Spleen (tissue), 11 donors: Measurements from ENCODE around the gene RPL32. TPM values are rescaled to one million over a fixed set of nuclear protein-coding genes. Genes with fewer than 3 reads are reported as not detected.

Source experiments
- DNase-seq: peaks from one replicate; pipeline ENCODE4 v3.0.0-alpha.2; 2020
- H3K27ac ChIP-seq, 8 donors: fragments of 200-600 bp; sonication (generic) in 7 of 8; 1 replicate in 4 of 8; 2 replicates in 4 of 8; pipeline versions ENCODE4 v1.5.0 to v1.8.0; 2016 to 2021; ENCODE audit warnings: inconsistent platforms in 4 of 8, mild to moderate bottlenecking in 4 of 8, moderate library complexity in 1 of 8
- H3K27me3 ChIP-seq, 7 donors: fragments of 200-600 bp; sonication (generic) in 6 of 7; replicated peaks in 1 of 7; 1 replicate in 4 of 7; 2 replicates in 3 of 7; pipeline versions ENCODE4 v1.5.0 to v1.8.0; 2016 to 2021; ENCODE audit warnings: inconsistent platforms in 3 of 7, mild to moderate bottlenecking in 1 of 7
- H3K36me3 ChIP-seq, 6 donors: fragments of 200-600 bp; sonication (generic) in 5 of 6; 1 replicate in 4 of 6; 2 replicates in 2 of 6; pipeline versions ENCODE4 v1.5.0 to v1.8.0; 2016 to 2021; ENCODE audit warnings: inconsistent platforms in 2 of 6
- H3K4me1 ChIP-seq, 6 donors: fragments of 200-600 bp; sonication (generic) in 5 of 6; 1 replicate in 3 of 6; 2 replicates in 3 of 6; pipeline versions ENCODE4 v1.5.0 to v1.8.0; 2016 to 2021; ENCODE audit warnings: inconsistent platforms in 3 of 6
- H3K4me3 ChIP-seq, 8 donors: fragments of 200-600 bp; sonication (generic) in 7 of 8; 1 replicate in 4 of 8; 2 replicates in 4 of 8; pipeline versions ENCODE4 v1.5.0 to v1.8.0; 2016 to 2021; ENCODE audit warnings: inconsistent platforms in 4 of 8, mild to moderate bottlenecking in 4 of 8, moderate library complexity in 2 of 8
- H3K9me3 ChIP-seq, 8 donors: fragments of 200-600 bp; sonication (generic) in 7 of 8; 1 replicate in 4 of 8; 2 replicates in 4 of 8; pipeline versions ENCODE4 v1.5.0 to v1.8.0; 2016 to 2021; ENCODE audit warnings: inconsistent platforms in 4 of 8
- CTCF ChIP-seq, 11 experiments: fragments of 200-600 bp in 7 of 11; fragments of 450-650 bp in 4 of 11; sonication (generic) in 4 of 11; IDR thresholded peaks in 8 of 11; conservative IDR thresholded peaks in 3 of 11; 1 replicate in 7 of 11; 2 replicates in 4 of 11; pipeline versions ENCODE4 v1.4.0 to v1.8.0; 2016 to 2021; ENCODE audit warnings: antibody characterized with exemption in 11 of 11, inconsistent platforms in 4 of 11, mild to moderate bottlenecking in 1 of 11
- POLR2A ChIP-seq, 3 donors: fragments of 450-650 bp; IDR thresholded peaks; one replicate each; pipeline ENCODE4 v1.5.1; 2017; ENCODE audit warnings: antibody characterized with exemption in 3 of 3, mild to moderate bottlenecking in 1 of 3
- POLR2AphosphoS5 ChIP-seq, 3 donors: sonication (generic); formaldehyde crosslinking; IDR thresholded peaks; one replicate each; pipeline ENCODE4 v1.5.1; 2017; ENCODE audit warnings: antibody characterized with exemption in 3 of 3
- WGBS, 5 donors: extraction: QIAGEN DNeasy Blood & Tissue Kit in 3 of 5; methylation state at CpG; one replicate each; pipeline versions ENCODE4 v1.1.5 to v1.1.7; 2013 to 2018; 5-methylcytosine and 5-hydroxymethylcytosine counted together
- intact Hi-C: fragments of 100-400 bp; cut with DNase I; formaldehyde crosslinking; loops from one replicate; pipeline ENCODE4 v1.15.0; 2023; ENCODE audit warnings: low total_unique reads
- polyA plus RNA-seq, 3 donors: library from polyadenylated mRNA; stranded (reverse); fragments of 200-250 nt; gene quantifications; one replicate each; pipeline ENCODE4 v1.2.1, GENCODE V29; 2013
- total RNA-seq, 7 donors: library from RNA; depleted of rRNA in 3 of 7; stranded (reverse); fragments of >200 nt in 3 of 7; fragmentation: NEBNext Ultra II Directional in 4 of 7; extraction: Animal tissue kit (Norgen Biotek cat#: 25700) in 4 of 7; gene quantifications; one replicate each; pipeline versions ENCODE4 v1.1.0 to v1.2.1, GENCODE V29; 2016 to 2021
- donor health status: healthy with polysubstance abuse.
- donor health status: DM: no; HTN: no; CAD: no; lungs with moderate emphysema.
- donor health status: DM: no; HTN: no; CAD: no.
- donor health status: Bipolar disorder and iron deficiency.
- donor health status: healthy.
- donor health status: DM: no; HTN: no; CAD: no.
- donor health status: DM: yes; HTN: yes; CAD: no.

RPL32 gene
- total and polyA plus RNA-seq, 10 donors = 911 to 6,164 (median 1,572) TPM

DNA sequence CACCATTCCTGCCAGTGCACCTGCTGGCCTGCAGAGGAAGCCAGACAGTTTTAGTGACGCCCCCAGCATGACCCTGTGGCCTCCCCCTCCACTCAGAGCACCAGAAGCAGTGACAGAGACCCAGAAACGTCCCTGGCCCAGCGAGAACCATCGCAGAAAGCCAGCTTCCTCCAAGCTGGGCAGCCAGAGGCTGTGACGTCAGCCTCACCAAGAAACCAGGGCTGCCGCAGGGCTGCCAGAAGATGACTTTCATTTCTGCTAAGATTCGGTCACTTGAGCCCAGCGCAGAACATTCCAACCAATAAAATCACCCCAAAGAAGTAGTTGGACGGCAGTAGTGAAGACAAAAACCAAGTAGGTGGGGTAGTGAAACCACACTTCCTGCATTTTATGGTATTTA is 29.6 kb upstream of the RPL32 start:
- peaks cover 0 to 29% (median 11%) of the 10 kb centered on the region in 7 donors for H3K27me3 ChIP-seq
- WGBS, 5 donors = 41 to 58% (median 49%) methylated on average over 4 to 9 of the region's 9 CpGs
- H3K4me1 ChIP-seq = peaks cover 7 to 41% (median 24%) of the 10 kb centered on the region in 6 donors
- DNase-seq = peak; percentile 88
- no peak overlapping the region for H3K4me3 ChIP-seq
- peak overlapping the region in 5 of 8 donors; percentile 16 to 72 (median 37) for H3K27ac ChIP-seq
- H3K36me3 ChIP-seq = no peaks in the 10 kb centered on the region
- intact Hi-C loops = no loop called here
- peak in 1 of 3 donors; percentile 42 for TF ChIP-seq POLR2AphosphoS5 (IDR thresholded peaks at IDR 0.05)
- TF ChIP-seq POLR2A (IDR thresholded peaks at IDR 0.05) = no peak
- TF ChIP-seq CTCF (IDR thresholded peaks at IDR 0.05 in 8 of 11, conservative IDR thresholded peaks at IDR 0.05 in 3 of 11) = no peak
- H3K9me3 ChIP-seq = peaks cover 0 to under 1% (median 0%) of the 10 kb centered on the region in 8 donors

DNA sequence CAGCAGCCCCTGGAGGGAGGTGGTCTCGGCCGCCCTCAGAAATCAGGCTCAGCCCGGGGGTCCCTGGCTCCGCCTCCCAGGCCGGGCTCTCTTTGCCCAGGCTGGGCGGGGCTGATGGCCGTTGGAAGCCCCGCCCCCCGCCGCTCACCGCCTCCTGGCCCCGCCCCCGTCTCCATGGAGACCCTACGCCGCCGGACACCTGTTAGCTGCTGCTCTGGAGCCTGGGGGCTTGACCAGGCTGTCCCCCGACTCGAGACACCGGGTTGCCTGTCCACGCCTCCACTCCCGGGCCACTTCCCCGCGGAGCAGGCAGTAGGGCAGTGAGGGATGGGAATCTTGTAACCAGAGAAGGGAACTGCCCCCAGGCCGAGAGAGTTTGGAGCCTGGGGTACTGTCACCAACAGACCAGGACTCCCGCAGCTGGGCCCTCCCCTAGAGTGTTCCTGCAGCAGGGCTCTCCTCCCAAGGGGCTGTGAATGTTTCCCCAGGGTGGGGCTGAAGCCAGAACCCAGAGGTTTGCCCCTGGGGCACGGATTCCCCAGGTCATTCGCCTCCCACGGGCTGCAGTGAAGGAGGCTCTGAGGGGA is 27.8 kb upstream of the RPL32 start:
- TF ChIP-seq POLR2AphosphoS5 (IDR thresholded peaks at IDR 0.05) (no peak), CTCF (IDR thresholded peaks at IDR 0.05 in 8 of 11, conservative IDR thresholded peaks at IDR 0.05 in 3 of 11) (no peak), POLR2A (IDR thresholded peaks at IDR 0.05) (no peak)
- intact Hi-C loops = no loop called here
- 10 to 34% (median 15%) methylated on average over 6 to 28 of the region's 28 CpGs for WGBS, 5 donors

DNA sequence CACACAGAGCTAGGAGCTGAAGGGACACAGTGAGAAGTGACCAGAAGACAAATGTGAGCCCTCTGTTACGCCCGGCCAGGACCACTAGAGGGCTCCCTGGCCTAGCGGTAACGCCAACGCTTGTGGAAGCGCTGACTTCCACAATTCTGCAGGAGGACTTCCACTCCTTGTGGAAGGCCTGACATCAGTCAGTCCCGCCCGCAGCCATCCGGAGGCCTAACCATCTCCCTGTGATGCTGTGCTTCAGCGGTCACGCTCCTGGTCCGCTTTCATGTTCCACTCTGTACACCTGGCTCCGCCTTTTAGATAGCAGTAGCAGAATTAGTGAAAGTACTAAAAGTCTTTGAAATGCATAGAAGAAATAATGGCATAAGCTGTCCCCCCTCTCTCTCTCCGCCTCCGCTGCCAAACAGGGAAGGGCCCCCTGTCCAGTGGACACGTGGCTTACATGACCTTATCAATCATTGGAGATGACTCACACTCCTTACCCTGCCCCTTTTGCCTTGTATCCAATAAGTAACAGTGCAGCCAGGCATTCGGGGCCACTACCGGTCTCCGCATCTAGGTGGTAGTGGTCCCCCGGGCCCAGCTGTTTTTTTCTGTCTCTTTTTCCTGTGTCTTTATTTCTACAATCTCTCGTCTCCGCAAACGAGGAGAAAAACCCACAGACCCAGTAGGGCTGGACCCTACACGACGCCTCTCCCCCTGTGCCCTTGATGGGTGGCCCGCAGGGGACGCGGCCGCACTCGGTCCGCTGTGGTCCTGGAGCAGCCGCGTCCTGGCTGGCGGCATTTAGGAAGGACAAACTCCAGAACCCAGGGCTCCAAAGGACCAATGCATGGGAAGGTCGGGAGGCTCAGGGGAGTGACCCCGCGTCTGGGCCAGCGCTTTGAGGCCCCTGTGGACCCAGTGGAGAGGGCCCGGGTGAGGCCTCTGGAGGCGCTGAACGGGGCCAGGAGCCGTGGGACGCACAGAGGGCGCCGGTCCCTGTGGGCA is 27.0 kb upstream of the RPL32 start:
- 11 to 18% (median 14%) methylated on average over 34 to 45 of the region's 45 CpGs for WGBS, 5 donors
- peak in 2 of 3 donors; percentile 58 to 68 for TF ChIP-seq POLR2AphosphoS5 (IDR thresholded peaks at IDR 0.05)
- peak; percentile 48 to 93 (median 91) for TF ChIP-seq CTCF (IDR thresholded peaks at IDR 0.05 in 8 of 11, conservative IDR thresholded peaks at IDR 0.05 in 3 of 11)
- no peak for TF ChIP-seq POLR2A (IDR thresholded peaks at IDR 0.05)
- DNase-seq = peak; percentile 92

More for the DNA sequence above, 27.8 kb upstream of the RPL32 start:
- H3K9me3 ChIP-seq = peaks cover 0 to 16% (median 9%) of the 10 kb centered on the region in 8 donors
- peak; percentile 85 for DNase-seq
- no peak overlapping the region for H3K27ac ChIP-seq
- H3K4me1 ChIP-seq = peaks cover 3 to 36% (median 19%) of the 10 kb centered on the region in 6 donors
- H3K4me3 ChIP-seq = peak overlapping the region in 7 of 8 donors; percentile 8 to 67 (median 34)
- H3K36me3 ChIP-seq = no peaks in the 10 kb centered on the region
- peaks cover 0 to 23% (median 7%) of the 10 kb centered on the region in 7 donors for H3K27me3 ChIP-seq

More for the DNA sequence above, 27.0 kb upstream of the RPL32 start:
- no peak overlapping the region for H3K27ac ChIP-seq
- H3K27me3 ChIP-seq = peaks cover 0 to 23% (median 7%) of the 10 kb centered on the region in 7 donors
- intact Hi-C loops = no loop called here
- H3K9me3 ChIP-seq = peaks cover 0 to 16% (median 9%) of the 10 kb centered on the region in 8 donors
- H3K4me3 ChIP-seq = peak overlapping the region in 7 of 8 donors; percentile 20 to 67 (median 34)
- no peaks in the 10 kb centered on the region for H3K36me3 ChIP-seq
- peaks cover 3 to 36% (median 19%) of the 10 kb centered on the region in 6 donors for H3K4me1 ChIP-seq
